GM19328 (cell line): ENCODE results near the gene DXO.

ENCODE experiments used
- ATAC-seq: cut with Tn5 transposase; IDR thresholded peaks from one replicate; pipeline ENCODE4 v1.9.1; 2021; ENCODE audit warnings: mild to moderate bottlenecking, moderate library complexity; ENCODE audit not compliant: unreplicated experiment

DXO gene

DNA sequence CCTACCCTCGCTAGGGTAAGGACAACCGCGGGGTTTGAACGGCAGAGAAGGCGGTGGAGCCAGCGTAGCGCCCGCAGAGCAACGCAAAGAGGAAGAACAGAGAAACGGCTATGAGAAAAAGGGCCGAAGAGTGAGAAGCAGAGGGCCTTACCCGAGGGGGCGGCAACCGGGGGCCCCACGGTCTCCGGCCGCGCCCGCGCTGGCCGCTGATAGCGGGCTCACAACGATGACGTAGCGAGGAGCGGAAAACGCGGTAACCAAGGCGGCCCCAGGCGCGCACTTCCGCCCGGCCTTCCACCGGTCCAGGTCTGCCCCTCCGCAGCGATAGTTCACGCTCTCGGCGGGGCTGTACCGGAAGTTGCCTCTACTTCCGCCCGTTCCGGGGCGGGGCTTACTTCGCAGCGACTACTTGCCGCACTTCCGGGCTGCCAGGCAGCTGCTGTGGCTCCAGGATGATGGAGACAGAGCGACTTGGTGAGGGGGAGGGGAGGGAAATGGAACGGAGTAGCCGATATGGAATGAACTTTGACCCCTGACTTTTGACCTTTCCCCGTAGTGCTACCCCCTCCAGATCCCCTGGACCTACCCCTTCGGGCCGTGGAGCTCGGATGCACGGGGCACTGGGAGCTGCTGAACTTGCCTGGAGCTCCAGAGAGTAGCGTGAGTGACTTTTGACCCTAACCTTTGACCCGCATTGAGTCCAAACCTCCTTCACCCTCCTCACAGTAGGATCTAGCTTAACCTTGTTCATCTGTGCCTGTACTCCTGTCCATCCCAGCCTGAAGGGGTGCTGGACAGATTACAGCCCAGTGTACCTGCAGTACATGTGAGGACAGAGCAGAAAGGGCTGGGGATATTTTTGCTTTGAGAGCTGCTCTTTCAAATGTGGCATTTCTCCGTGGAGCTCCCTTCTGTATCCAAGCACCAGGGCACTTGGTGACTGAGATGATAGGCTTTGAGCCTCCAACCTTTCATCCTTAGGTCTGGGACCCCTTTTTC lies 12.9 kb downstream of the DXO start, which contains the start of the genes NELFE and SKIC2:
Gene NELFE, minus strand, starts transcription at position 231 of the 999 bp plus-strand sequence. CDS start 525 bp downstream, outside the sequence.
Gene SKIC2, plus strand, starts transcription at position 435 of the 999 bp plus-strand sequence. Its CDS starts 18 bp downstream, at position 453.
- peak; percentile 97 for ATAC-seq

DNA sequence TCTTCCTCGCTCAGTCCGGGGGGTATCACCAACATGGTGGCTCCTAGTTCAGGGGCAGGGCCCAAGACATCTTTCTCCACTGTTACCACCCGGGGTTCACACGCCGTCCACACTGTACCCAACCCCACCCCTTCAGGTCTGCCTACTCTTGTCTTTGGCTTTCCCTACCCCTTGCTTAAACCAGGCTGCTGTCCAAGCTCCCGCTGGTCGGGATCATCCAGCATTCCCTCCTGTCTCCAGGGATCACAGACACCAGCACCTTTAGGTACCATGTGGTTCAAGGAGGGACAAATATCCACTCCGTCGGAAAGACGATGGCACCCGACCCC lies 13.6 kb downstream of the DXO start:
- ATAC-seq, result no peak

DNA sequence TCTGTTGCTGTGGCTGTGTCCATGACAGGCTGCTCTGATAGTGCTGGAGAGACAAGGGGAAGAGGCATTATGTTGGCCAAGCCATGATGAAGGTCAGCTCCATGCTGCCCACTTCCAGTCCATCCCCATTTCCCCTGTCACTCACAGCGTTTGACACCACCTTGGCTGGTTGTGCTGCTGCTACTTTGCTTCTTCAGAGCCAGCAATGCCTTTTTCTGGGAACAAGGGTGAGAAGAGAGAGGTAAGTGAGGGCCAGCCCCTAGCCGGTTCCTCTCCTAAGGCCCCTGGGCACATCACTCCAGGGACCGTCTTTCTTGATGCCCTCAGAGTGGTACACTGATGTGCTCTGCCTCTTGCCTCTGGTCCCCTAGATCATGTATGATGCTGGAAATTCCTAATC lies 15.1 kb downstream of the DXO start:
- ATAC-seq, result no peak

GRCh38 chr6:31954511-31954910 lies 17.4 kb downstream of the DXO start:
- no peak for ATAC-seq

- ATAC-seq, result no peak
Measured at GRCh38 chr6:31952890-31953289, 19.0 kb downstream of the DXO start.

GRCh38 chr6:31952140-31952805 lies 19.7 kb downstream of the DXO start:
- no peak for ATAC-seq

GRCh38 chr6:31949926-31950548 lies 21.9 kb downstream of the DXO start:
- ATAC-seq, result no peak

DNA sequence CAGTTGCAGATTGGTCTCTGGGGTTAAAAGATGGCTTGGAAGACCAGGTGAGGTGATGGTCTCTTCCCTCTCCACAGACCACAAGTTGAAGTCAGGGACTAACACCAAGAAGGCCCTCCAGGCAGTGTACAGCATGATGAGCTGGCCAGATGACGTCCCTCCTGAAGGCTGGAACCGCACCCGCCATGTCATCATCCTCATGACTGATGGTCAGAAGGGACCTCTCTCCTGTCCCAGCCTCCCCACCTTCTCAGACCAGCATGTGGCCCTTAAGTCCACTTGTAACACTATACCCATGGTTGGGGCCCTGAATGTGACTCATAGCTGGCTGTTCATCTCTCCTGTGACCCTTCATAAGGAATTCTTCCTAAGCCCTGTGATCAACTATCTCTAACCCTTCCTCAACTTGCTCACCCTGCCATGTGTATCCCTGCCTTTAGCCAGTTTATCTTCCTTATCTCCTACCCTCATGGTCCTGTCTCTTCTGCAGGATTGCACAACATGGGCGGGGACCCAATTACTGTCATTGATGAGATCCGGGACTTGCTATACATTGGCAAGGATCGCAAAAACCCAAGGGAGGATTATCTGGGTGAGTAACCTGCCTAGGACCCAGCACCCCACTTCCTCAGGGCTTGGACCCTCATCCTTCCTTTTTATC lies 23.1 kb downstream of the DXO start:
- ATAC-seq, result no peak

- no peak for ATAC-seq
Measured at GRCh38 chr6:31948306-31948705, 23.6 kb downstream of the DXO start.

- no peak for ATAC-seq
Measured at GRCh38 chr6:31947864-31948263, 24.1 kb downstream of the DXO start.

DNA sequence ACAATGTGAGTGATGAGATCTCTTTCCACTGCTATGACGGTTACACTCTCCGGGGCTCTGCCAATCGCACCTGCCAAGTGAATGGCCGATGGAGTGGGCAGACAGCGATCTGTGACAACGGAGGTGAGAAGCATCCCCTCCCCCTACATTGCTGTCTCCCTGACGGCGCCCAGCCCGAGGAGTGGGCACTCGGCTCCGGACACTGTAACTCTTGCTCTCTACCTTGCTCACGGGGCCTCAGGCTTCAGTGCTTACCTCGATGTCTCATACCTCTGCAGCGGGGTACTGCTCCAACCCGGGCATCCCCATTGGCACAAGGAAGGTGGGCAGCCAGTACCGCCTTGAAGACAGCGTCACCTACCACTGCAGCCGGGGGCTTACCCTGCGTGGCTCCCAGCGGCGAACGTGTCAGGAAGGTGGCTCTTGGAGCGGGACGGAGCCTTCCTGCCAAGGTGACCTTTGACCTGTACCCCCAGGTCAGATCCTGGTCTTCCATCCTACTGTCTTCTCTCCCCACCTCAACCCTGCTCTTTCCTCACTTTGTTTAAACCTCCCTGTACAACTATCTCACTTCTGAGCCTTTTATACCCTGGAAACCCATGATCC lies 24.8 kb downstream of the DXO start:
- no peak for ATAC-seq

GRCh38 chr6:31946370-31946885 lies 25.5 kb downstream of the DXO start:
- no peak for ATAC-seq

- ATAC-seq, result no peak
Measured at GRCh38 chr6:31945507-31946369, 26.2 kb downstream of the DXO start, which contains the start of gene CFB. CFB (plus strand) TSS chr6:31946095; CDS start chr6:31946222, 127 bp downstream.

- ATAC-seq, result no peak
Measured at GRCh38 chr6:31945154-31945506, 26.8 kb downstream of the DXO start.

- no peak for ATAC-seq
Measured at GRCh38 chr6:31943742-31944141, 28.2 kb downstream of the DXO start.

GRCh38 chr6:31940256-31940664 lies 31.7 kb downstream of the DXO start:
- ATAC-seq, result no peak

- ATAC-seq, result no peak
Measured at GRCh38 chr6:31935823-31936222, 36.1 kb downstream of the DXO start.

- ATAC-seq, result no peak
Measured at GRCh38 chr6:31935021-31935420, 36.9 kb downstream of the DXO start.

DNA sequence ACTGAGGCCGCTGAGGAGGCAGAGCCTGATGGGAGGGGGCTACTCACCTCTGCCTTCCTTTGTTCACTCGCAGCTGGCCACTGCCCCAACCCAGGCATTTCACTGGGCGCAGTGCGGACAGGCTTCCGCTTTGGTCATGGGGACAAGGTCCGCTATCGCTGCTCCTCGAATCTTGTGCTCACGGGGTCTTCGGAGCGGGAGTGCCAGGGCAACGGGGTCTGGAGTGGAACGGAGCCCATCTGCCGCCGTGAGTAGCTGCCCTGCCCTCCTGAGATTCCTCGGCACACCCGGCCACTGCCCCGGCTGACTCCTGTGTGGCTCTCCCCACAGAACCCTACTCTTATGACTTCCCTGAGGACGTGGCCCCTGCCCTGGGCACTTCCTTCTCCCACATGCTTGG lies 38.4 kb downstream of the DXO start:
- ATAC-seq, result no peak
